Liver (tissue), 9 donors: ENCODE measurements around the gene IQCH. TPM values are rescaled to one million over a fixed set of nuclear protein-coding genes. Genes with fewer than 3 reads are reported as not detected.

Experiments
- DNase-seq: peaks from one replicate; pipeline ENCODE4 v3.0.0-alpha.2; 2017; ENCODE audit warnings: low spot score
- H3K27ac ChIP-seq, 2 donors: one replicate each; pipeline ENCODE4 v1.7.0; 2013; ENCODE audit warnings: inconsistent platforms in 2 of 2, low read length in 2 of 2, control low read depth in 1 of 2, low read depth in 1 of 2, mild to moderate bottlenecking in 1 of 2
- H3K27me3 ChIP-seq, 4 donors: one replicate each; pipeline versions ENCODE4 v1.6.1 to v1.7.0; 2013; ENCODE audit warnings: low read length in 3 of 4, inconsistent platforms in 1 of 4, mild to moderate bottlenecking in 1 of 4, moderate library complexity in 1 of 4; ENCODE audit not compliant: control insufficient read depth in 4 of 4, insufficient read depth in 4 of 4
- H3K36me3 ChIP-seq, 4 donors: one replicate each; pipeline versions ENCODE4 v1.6.1 to v1.7.0; 2013; ENCODE audit warnings: low read length in 3 of 4, mild to moderate bottlenecking in 3 of 4, low read depth in 1 of 4, moderate library complexity in 1 of 4; ENCODE audit not compliant: control insufficient read depth in 4 of 4, insufficient read depth in 3 of 4
- H3K4me1 ChIP-seq, 4 donors: one replicate each; pipeline versions ENCODE4 v1.6.1 to v1.7.0; 2013; ENCODE audit warnings: low read length in 3 of 4, mild to moderate bottlenecking in 3 of 4, moderate library complexity in 1 of 4; ENCODE audit not compliant: control insufficient read depth in 4 of 4, insufficient read depth in 4 of 4
- H3K4me3 ChIP-seq, 3 donors: one replicate each; pipeline versions ENCODE4 v1.6.1 to v1.7.0; 2013; ENCODE audit warnings: low read length in 3 of 3, control low read depth in 1 of 3, low read depth in 1 of 3, mild to moderate bottlenecking in 1 of 3
- H3K9ac ChIP-seq, 2 donors: one replicate each; pipeline ENCODE4 v1.7.0; 2013; ENCODE audit warnings: low read length in 2 of 2, mild to moderate bottlenecking in 2 of 2, moderate library complexity in 2 of 2, control low read depth in 1 of 2, low read depth in 1 of 2
- H3K9me3 ChIP-seq, 4 donors: one replicate each; pipeline versions ENCODE4 v1.6.1 to v1.7.0; 2013; ENCODE audit warnings: low read length in 3 of 4; ENCODE audit not compliant: control insufficient read depth in 4 of 4
- ATF3 ChIP-seq: IDR thresholded peaks from 2 replicates; pipeline ENCODE4 v1.6.1; 2016; ENCODE audit warnings: antibody characterized with exemption
- CTCF ChIP-seq: fragments of 150-350 bp; IDR thresholded peaks from 2 replicates; pipeline ENCODE4 v1.5.1; 2017; ENCODE audit warnings: improper control_type of control experiment, low read depth, low read length; ENCODE audit not compliant: missing input control
- EGR1 ChIP-seq, 2 donors: IDR thresholded peaks; 2 replicates each; pipeline ENCODE4 v1.6.1; 2016 to 2018; ENCODE audit warnings: antibody characterized with exemption in 2 of 2, low read depth in 2 of 2
- FOXA1 ChIP-seq: IDR thresholded peaks from 2 replicates; pipeline ENCODE4 v1.6.1; 2016; ENCODE audit warnings: antibody characterized with exemption
- FOXA2 ChIP-seq: IDR thresholded peaks from 2 replicates; pipeline ENCODE4 v1.6.1; 2016; ENCODE audit warnings: antibody characterized with exemption
- GABPA ChIP-seq, 2 donors: IDR thresholded peaks in 1 of 2; conservative IDR thresholded peaks in 1 of 2; 2 replicates each; pipeline ENCODE4 v1.6.1; 2016; ENCODE audit warnings: antibody characterized with exemption in 2 of 2, mild to moderate bottlenecking in 1 of 2, moderate library complexity in 1 of 2
- HNF4A ChIP-seq, 2 donors: conservative IDR thresholded peaks; 2 replicates each; pipeline ENCODE4 v1.6.1; 2016; ENCODE audit warnings: antibody characterized with exemption in 2 of 2, mild to moderate bottlenecking in 2 of 2
- HNF4G ChIP-seq: IDR thresholded peaks from 2 replicates; pipeline ENCODE4 v1.6.1; 2016; ENCODE audit warnings: antibody characterized with exemption
- JUND ChIP-seq, 2 donors: IDR thresholded peaks; 2 replicates each; pipeline ENCODE4 v1.6.1; 2016; ENCODE audit warnings: antibody characterized with exemption in 2 of 2
- MAX ChIP-seq: IDR thresholded peaks from 2 replicates; pipeline ENCODE4 v1.6.1; 2016; ENCODE audit warnings: antibody characterized with exemption
- NR2F2 ChIP-seq: IDR thresholded peaks from 2 replicates; pipeline ENCODE4 v1.6.1; 2016; ENCODE audit warnings: antibody characterized with exemption
- RAD21 ChIP-seq, 2 donors: IDR thresholded peaks; 2 replicates each; pipeline ENCODE4 v1.6.1; 2016; ENCODE audit warnings: antibody characterized with exemption in 2 of 2, mild to moderate bottlenecking in 2 of 2
- REST ChIP-seq: IDR thresholded peaks from 2 replicates; pipeline ENCODE4 v1.6.1; 2016; ENCODE audit warnings: antibody characterized with exemption, mild to moderate bottlenecking
- RXRA ChIP-seq, 2 donors: IDR thresholded peaks; 2 replicates each; pipeline ENCODE4 v1.6.1; 2017 to 2018; ENCODE audit warnings: antibody characterized with exemption in 2 of 2, mild to moderate bottlenecking in 1 of 2
- SP1 ChIP-seq: IDR thresholded peaks from 2 replicates; pipeline ENCODE4 v1.6.1; 2018; ENCODE audit warnings: antibody characterized with exemption, mild to moderate bottlenecking
- TAF1 ChIP-seq: conservative IDR thresholded peaks from 2 replicates; pipeline ENCODE4 v1.6.1; 2016; ENCODE audit warnings: antibody characterized with exemption, mild to moderate bottlenecking
- YY1 ChIP-seq: IDR thresholded peaks from 2 replicates; pipeline ENCODE4 v1.6.1; 2016; ENCODE audit warnings: antibody characterized with exemption, mild to moderate bottlenecking
- ZBTB33 ChIP-seq: IDR thresholded peaks from 2 replicates; pipeline ENCODE4 v1.6.1; 2016; ENCODE audit warnings: antibody characterized with exemption
- WGBS: extraction: QIAGEN DNeasy Blood & Tissue Kit; methylation state at CpG from one replicate; pipeline ENCODE4 v1.1.7; 2013; 5-methylcytosine and 5-hydroxymethylcytosine counted together
- polyA plus RNA-seq, 2 donors: library from polyadenylated mRNA; stranded (reverse) in 1 of 2; unstranded in 1 of 2; fragments of 200-250 nt in 1 of 2; fragments of >200 nt in 1 of 2; fragmentation: Nextera tagmentation in 1 of 2; extraction: Ambion mirVana in 1 of 2; gene quantifications; one replicate each; pipeline versions ENCODE4 v1.2.1 to v1.2.3, GENCODE V29; 2013 to 2015
- total RNA-seq, 2 donors: library from RNA; depleted of rRNA; stranded (reverse); fragments of >200 nt; gene quantifications; one replicate each; pipeline ENCODE4 v1.2.3, GENCODE V29; 2014
- donor health status: healthy.
- donor health status: healthy.
- donor health status: healthy.
- donor health status: healthy.
- donor health status: healthy.

The IQCH gene
- total and polyA plus RNA-seq, 4 donors = 0.23 to 1.6 (median 0.86) TPM

- no peak for DNase-seq
- Histone ChIP-seq H3K9ac (no peak overlapping the region), H3K4me1 (no peaks in the 10 kb centered on the region), H3K36me3 (peaks cover 0 to under 1% (median 0%) of the 10 kb centered on the region in 4 donors), H3K4me3 (no peak overlapping the region), H3K9me3 (no peaks in the 10 kb centered on the region), H3K27ac (no peak overlapping the region), H3K27me3 (no peaks in the 10 kb centered on the region)
- TF ChIP-seq HNF4A (conservative IDR thresholded peaks at IDR 0.05) (no peak), HNF4G (no peak), ZBTB33 (no peak), REST (no peak), MAX (no peak), RAD21 (IDR thresholded peaks at IDR 0.05) (no peak), FOXA1 (no peak), GABPA (IDR thresholded peaks at IDR 0.05 in 1 of 2, conservative IDR thresholded peaks at IDR 0.05 in 1 of 2) (no peak), RXRA (IDR thresholded peaks at IDR 0.05) (no peak), JUND (IDR thresholded peaks at IDR 0.05) (no peak), FOXA2 (no peak), ATF3 (no peak), TAF1 (no peak), SP1 (no peak), CTCF (no peak), YY1 (no peak), EGR1 (IDR thresholded peaks at IDR 0.05; ENCODE audit: low read depth in 2 of 2) (no peak), NR2F2 (no peak)
- WGBS = 94% methylated on average over 3 of the region's 3 CpGs
Observed at GRCh38 chr15:67224889-67225288, 29.7 kb upstream of the IQCH start.
